Activated naive CD4-positive, alpha-beta T cell treated with anti-CD3 and anti-CD28 coated beads, Interleukin-2, amount 10 ng/mL, durations not matched to agents 7 days and 5 days (primary cell): Measurements from ENCODE around the gene ME3.
"Not testable (repeated sequence)": the region's sequence is repeated elsewhere in the genome, so short reads cannot be mapped to it uniquely, and the experiment has no call there.

Source experiments
- CTCF ChIA-PET: fragments of 350-600 bp; sonication (Branson Sonifier 250); formaldehyde crosslinking; loops from one replicate; lab custom pipeline; 2021; ENCODE audit warnings: antibody characterized with exemption; lab: Charles Lee
- DNase-seq: peaks from one replicate; pipeline ENCODE4 v3.0.0-alpha.2; 2020
- H3K27ac Mint-ChIP-seq: one replicate; pipeline ENCODE4 v1.8.0; 2021; ENCODE audit warnings: mild to moderate bottlenecking, moderate library complexity, mixed read lengths
- H3K27me3 Mint-ChIP-seq: one replicate; pipeline ENCODE4 v1.8.0; 2021; ENCODE audit warnings: mild to moderate bottlenecking, mixed read lengths
- H3K36me3 Mint-ChIP-seq: one replicate; pipeline ENCODE4 v1.8.0; 2021; ENCODE audit warnings: mixed read lengths
- H3K4me1 Mint-ChIP-seq: one replicate; pipeline ENCODE4 v1.8.0; 2021; ENCODE audit warnings: mixed read lengths
- H3K4me3 Mint-ChIP-seq: one replicate; pipeline ENCODE4 v1.8.0; 2021; ENCODE audit warnings: mild to moderate bottlenecking, moderate library complexity, mixed read lengths
- H3K9me3 Mint-ChIP-seq: one replicate; pipeline ENCODE4 v1.8.0; 2021; ENCODE audit warnings: mixed read lengths

The ME3 gene

DNA sequence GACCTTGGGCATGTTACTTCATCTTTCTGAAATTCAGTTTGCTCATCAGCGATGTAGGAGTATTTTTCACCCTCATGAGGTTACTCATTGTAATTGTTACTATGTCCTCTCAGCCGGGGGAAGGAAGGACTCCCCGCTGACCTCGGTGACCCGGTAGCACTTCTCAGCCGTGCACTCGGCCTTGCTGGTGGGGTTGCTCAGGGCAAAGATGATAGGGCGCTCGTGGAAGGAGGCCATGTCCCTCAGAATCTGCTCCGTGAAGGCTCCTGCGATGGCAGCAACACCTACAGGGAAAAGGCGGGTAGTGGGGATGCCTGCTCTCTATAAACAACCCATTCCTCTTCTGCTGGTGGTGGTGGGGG, 225.5 kb downstream of the ME3 start:
- no peak overlapping the region for H3K4me3 Mint-ChIP-seq
- CTCF ChIA-PET: interaction anchor here (1.2 kb wide), 1 partner anchor 10 kb away, joined by 3 read pairs; no protein-coding TSS in a partner anchor
- H3K27me3 Mint-ChIP-seq: no peaks in the 10 kb centered on the region
- peaks cover 12% of the 10 kb centered on the region for H3K4me1 Mint-ChIP-seq
- no peaks in the 10 kb centered on the region for H3K36me3 Mint-ChIP-seq
- DNase-seq: no peak
- no peaks in the 10 kb centered on the region for H3K9me3 Mint-ChIP-seq
- no peak overlapping the region for H3K27ac Mint-ChIP-seq

DNA sequence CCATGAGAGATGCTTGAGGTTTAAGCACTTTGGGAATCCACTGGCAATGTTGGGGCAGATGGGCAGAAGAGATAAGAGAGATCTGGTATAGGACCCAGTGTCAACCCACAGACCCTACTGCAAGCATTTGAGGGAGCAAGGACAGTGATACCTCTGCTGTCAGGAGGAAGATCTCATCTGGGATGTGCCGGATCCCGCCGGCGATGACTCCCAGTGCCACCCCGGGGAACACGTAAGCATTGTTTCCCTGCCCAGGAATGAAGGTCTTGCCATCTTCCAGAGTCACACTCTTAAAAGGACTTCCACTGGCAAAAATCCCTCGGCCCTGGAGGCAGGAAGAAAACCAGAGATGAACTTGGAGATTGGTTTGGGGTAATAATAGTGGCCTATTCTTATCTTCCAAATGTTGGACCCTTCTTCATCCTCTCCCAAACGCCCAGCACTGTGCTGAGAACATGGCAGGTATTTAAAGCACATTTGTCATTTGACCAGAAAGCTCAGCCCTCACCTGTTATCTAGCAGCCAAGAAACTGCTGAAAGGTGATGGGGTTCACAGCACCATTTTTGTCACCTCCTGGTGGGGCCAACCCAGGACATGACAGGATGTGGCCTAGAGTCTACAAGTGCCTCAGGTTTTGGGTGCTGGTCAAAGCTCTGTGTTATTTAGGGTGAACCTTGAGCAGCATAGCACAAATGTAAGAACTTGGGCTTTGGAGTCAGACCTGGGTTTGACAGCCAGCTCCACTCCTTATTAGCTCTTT, 226.1 kb downstream of the ME3 start:
- H3K4me3 Mint-ChIP-seq: no peak overlapping the region
- no peaks in the 10 kb centered on the region for H3K27me3 Mint-ChIP-seq
- DNase-seq: no peak
- H3K4me1 Mint-ChIP-seq: peaks cover 12% of the 10 kb centered on the region
- no peaks in the 10 kb centered on the region for H3K9me3 Mint-ChIP-seq
- H3K27ac Mint-ChIP-seq: no peak overlapping the region
- H3K36me3 Mint-ChIP-seq: no peaks in the 10 kb centered on the region
- CTCF ChIA-PET: interaction anchor here (1.2 kb wide), 1 partner anchor 11 kb away, joined by 3 read pairs; no protein-coding TSS in a partner anchor

DNA sequence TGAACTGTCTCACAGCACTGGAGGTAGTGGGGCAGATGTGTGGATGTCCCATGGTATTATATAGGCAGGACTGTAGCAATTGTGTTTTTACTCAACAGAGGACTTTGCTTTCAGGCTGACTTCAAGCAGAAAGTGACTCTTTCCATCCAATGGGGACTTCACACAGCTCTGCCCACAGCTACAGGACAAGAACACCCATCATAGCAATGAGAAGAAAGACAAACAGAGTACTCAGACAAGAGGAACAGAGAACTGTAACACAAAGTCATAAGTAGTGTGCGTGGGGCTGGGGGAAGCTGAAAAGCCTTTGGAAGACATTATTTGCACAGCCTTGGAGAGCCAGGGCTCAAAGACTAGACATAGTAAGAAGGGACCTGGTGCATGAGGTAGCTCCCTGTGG, 227.4 kb downstream of the ME3 start:
- H3K4me3 Mint-ChIP-seq: no peak overlapping the region
- no peak for DNase-seq
- CTCF ChIA-PET: interaction anchor here (1.2 kb wide), 1 partner anchor 10 kb away, joined by 3 read pairs; no protein-coding TSS in a partner anchor
- H3K27ac Mint-ChIP-seq: no peak overlapping the region
- peaks cover 12% of the 10 kb centered on the region for H3K4me1 Mint-ChIP-seq
- no peaks in the 10 kb centered on the region for H3K27me3 Mint-ChIP-seq
- H3K36me3 Mint-ChIP-seq: no peaks in the 10 kb centered on the region
- no peaks in the 10 kb centered on the region for H3K9me3 Mint-ChIP-seq

DNA sequence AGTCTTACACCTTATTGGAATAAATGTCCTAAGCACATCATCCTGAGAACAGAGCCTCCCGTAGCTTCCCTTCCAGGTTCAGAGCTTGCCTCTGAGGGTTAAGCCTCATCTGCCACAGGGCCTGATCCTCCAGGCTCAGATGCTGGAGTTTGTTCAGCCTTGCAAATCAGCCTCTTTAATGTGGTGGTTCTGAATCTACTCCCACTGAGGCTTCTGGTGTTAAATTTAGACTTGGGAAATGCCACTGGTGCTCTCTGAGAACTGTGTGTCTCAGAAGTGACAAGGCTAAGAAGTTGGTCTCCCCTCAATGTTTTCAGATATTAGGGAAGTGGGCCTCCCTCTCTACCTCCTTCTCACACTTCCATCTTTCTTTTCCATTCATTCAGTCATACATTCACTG, 229.0 kb downstream of the ME3 start:
- Mint-ChIP-seq H3K4me3 (no peak overlapping the region), H3K27ac (no peak overlapping the region), H3K27me3 (no peaks in the 10 kb centered on the region), H3K9me3 (no peaks in the 10 kb centered on the region), H3K4me1 (peaks cover 12% of the 10 kb centered on the region), H3K36me3 (no peaks in the 10 kb centered on the region)
- no peak for DNase-seq
- CTCF ChIA-PET: interaction anchor here (0.7 to 1.1 kb wide), 3 partner anchors 10 to 588 kb away, joined by 3 read pairs; partner anchors contain the start of gene CCDC83

DNA sequence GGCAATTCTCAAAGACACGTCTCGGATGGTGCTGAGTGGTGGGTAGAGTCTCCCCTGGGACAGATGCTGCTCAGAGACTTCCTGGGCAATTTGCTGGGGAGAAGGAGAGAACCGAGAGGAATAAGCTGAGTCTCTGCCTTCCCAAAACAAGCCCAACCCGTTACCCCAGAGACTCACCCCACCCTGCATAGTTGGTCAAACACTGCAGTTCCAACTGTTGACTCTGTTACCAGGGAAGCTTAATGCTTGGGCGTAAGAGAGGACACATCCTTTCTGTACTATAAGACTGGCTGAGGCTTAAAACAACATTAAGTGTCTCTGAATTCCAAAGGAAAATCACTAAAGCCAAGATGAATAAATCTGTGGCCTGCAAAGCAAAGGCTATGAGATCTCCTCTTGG, 229.6 kb downstream of the ME3 start:
- CTCF ChIA-PET: interaction anchor here (0.7 to 1.1 kb wide), 2 partner anchors 11 to 12 kb away, joined by 3 read pairs; no protein-coding TSS in a partner anchor
- Mint-ChIP-seq H3K27ac (no peak overlapping the region), H3K4me1 (peaks cover 12% of the 10 kb centered on the region), H3K36me3 (no peaks in the 10 kb centered on the region), H3K9me3 (no peaks in the 10 kb centered on the region), H3K27me3 (no peaks in the 10 kb centered on the region), H3K4me3 (no peak overlapping the region)
- no peak for DNase-seq

DNA sequence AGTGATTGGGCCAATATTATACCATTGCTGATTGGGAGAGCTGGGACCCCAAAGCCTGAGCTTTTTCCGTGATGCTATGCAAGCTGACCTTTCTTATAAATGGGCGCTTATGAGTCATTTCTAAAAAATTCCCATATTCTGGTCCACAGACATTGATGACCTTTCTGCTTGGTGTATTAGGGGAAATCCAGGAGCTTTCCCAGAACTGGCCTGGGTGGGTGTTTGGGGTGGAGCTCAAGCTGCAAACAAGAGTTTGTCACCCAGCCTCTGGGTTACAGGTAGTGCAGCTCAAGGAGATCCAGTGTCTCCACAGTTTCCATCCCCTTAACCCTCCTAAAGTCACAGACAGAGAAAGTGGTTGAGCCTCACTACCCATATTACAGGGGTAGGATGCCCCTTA, 230.0 kb downstream of the ME3 start:
- CTCF ChIA-PET: no interaction called here
- H3K4me1 Mint-ChIP-seq: peaks cover 12% of the 10 kb centered on the region

DNA sequence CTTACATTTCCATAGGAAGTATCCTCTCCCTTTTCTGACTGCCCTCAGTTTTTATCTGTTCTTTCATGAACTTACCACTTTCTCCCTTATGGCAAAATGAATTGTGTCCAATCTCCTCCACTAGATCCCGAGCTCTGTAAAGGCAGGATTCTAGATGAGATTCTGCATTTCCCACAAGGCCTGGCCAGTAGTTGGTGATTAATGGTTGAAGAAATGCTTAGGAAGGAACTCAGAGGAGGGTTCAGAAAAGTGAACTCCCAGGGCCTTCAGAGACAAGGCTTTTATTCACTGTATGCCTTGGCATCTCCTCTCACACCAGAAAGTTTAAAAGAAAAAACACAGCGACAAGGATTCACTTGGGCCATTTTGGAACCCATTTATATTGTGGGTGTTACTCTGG, 231.6 kb downstream of the ME3 start:
- Mint-ChIP-seq H3K27ac (no peak overlapping the region), H3K4me3 (no peak overlapping the region), H3K27me3 (no peaks in the 10 kb centered on the region), H3K9me3 (no peaks in the 10 kb centered on the region), H3K4me1 (no peaks in the 10 kb centered on the region), H3K36me3 (no peaks in the 10 kb centered on the region)
- DNase-seq: no peak
- CTCF ChIA-PET: no interaction called here

More for the DNA sequence above, 230.0 kb downstream of the ME3 start:
- Mint-ChIP-seq H3K27me3 (no peaks in the 10 kb centered on the region), H3K36me3 (no peaks in the 10 kb centered on the region), H3K9me3 (no peaks in the 10 kb centered on the region), H3K27ac (no peak overlapping the region), H3K4me3 (no peak overlapping the region)
- DNase-seq: no peak

DNA sequence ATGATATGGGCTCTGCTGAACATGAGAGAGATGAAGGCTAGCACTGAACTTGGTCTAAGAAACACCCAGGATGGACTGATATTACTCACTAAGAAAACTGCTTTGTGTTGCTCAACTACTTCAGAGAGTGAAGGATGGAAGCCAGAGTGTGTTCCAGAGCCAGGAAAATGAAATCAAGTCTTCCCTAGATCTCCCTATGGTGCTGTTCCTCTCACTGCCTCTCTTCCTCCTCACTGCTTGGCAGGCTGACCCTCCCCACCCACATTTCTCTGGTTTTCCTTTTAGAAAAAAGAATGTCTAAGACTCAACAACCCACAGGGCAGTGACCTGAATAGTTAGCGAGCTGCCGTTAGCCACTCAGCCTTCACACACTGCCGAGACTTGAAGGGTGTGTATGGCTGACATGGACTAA, 232.1 kb downstream of the ME3 start:
- Mint-ChIP-seq H3K4me3 (no peak overlapping the region), H3K27ac (no peak overlapping the region), H3K4me1 (no peaks in the 10 kb centered on the region), H3K27me3 (no peaks in the 10 kb centered on the region), H3K9me3 (no peaks in the 10 kb centered on the region), H3K36me3 (no peaks in the 10 kb centered on the region)
- DNase-seq: no peak
- CTCF ChIA-PET: no interaction called here

DNA sequence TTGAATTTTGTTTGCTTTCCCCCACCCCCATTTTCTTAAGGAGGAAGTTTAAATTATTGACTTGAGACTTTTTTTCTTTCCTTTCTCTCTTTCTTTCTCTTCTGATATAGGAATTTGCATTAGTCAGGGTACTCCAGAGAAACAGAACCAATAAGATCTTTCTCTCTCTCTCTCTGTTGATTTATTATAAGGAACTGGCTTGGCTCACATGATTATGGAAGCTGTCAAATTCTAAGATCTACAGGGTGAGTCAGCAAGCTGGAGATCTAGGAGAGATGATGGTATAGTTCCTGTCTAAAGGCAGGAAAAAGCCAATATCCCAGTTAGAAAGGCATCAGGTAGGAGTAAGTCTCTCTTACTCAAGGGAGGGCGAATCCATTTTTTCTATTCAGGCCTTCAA, 233.7 kb downstream of the ME3 start:
- Mint-ChIP-seq H3K9me3 (no peaks in the 10 kb centered on the region), H3K27me3 (no peaks in the 10 kb centered on the region), H3K4me3 (no peak overlapping the region), H3K36me3 (no peaks in the 10 kb centered on the region), H3K27ac (no peak overlapping the region), H3K4me1 (no peaks in the 10 kb centered on the region)
- CTCF ChIA-PET: no interaction called here
- DNase-seq: no peak

DNA sequence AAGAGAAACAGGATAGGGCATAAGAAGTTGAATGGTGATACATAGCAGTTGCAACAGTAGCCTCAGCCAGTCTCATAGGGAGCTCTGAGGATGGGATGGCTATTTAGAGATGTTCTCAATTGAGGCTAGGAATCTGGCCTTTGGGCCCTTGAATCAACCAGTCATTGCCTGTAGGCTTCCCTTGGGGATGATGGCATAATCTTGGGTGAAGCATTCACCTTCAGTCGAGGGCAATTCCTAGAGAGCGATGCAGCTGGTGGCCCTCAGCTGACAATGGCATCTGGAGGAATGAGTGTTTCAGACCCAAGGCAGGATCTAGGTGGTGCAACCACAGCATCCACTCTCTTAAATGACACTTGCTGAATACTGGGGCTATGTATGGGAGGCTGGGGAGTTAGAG, 236.7 kb downstream of the ME3 start:
- Mint-ChIP-seq H3K4me1 (no peaks in the 10 kb centered on the region), H3K27me3 (peaks cover 3% of the 10 kb centered on the region), H3K9me3 (peaks cover 3% of the 10 kb centered on the region), H3K27ac (no peak overlapping the region), H3K36me3 (no peaks in the 10 kb centered on the region), H3K4me3 (no peak overlapping the region)
- DNase-seq: no peak
- CTCF ChIA-PET: no interaction called here

DNA sequence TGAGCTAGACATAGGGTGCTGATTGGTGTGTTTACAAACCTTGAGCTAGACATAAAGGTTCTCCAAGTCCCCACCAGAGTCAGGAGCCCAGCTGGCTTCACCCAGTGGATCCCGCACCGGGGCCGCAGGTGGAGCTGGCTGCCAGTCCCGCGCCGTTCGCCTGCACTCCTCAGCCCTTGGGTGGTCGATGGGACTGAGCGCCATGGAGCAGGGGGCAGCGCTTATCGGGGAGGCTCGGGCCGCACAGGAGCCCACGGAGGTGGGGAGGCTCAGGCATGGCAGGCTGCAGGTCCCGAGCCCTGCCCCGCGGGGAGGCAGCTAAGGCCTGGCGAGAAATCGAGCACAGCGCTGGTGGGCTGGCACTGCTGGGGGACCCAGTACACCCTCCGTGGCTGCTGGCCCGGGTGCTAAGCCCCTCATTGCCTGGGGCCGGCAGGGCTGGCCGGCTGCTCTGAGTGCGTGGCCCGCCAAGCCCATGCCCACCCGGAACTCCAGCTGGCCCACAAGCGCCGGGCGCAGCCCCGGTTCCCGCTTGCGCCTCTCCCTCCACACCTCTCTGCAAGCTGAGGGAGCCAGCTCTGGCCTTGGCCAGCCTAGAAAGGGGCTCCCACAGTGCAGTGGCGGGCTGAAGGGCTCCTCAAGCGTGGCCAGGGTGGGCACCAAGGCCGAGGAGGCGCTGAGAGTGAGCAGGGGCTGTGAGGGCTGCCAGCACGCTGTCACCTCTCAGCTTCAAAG, 238.9 kb downstream of the ME3 start:
- H3K9me3 Mint-ChIP-seq, H3K27ac Mint-ChIP-seq, H3K4me1 Mint-ChIP-seq, H3K36me3 Mint-ChIP-seq, CTCF ChIA-PET, DNase-seq, H3K4me3 Mint-ChIP-seq, H3K27me3 Mint-ChIP-seq: not testable (repeated sequence)

DNA sequence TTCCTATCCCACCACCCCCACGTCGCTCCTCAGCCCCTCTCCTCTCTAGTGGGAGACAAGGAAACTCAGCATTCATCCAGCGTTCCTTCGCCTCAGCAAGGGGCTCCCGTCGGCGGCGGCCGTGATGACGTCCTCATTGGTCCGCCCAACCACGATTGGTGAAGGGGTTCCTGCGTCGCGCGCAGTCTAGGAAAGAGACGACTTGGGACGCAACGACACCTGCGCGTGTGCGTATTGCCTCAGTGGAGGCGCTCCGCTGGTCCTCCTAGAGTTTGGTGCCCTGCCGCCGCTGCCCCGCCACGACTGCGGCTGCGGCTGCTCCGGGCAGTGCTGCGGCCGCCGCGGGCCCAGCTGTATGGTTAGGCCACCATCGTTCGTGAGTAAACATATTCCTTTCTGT, 241.2 kb downstream of the ME3 start:
- no peak overlapping the region for H3K4me3 Mint-ChIP-seq
- no peaks in the 10 kb centered on the region for H3K36me3 Mint-ChIP-seq
- H3K27ac Mint-ChIP-seq: no peak overlapping the region
- DNase-seq: no peak
- CTCF ChIA-PET: no interaction called here
- H3K4me1 Mint-ChIP-seq: no peaks in the 10 kb centered on the region
- peaks cover 7% of the 10 kb centered on the region for H3K27me3 Mint-ChIP-seq
- H3K9me3 Mint-ChIP-seq: peaks cover 3% of the 10 kb centered on the region

DNA sequence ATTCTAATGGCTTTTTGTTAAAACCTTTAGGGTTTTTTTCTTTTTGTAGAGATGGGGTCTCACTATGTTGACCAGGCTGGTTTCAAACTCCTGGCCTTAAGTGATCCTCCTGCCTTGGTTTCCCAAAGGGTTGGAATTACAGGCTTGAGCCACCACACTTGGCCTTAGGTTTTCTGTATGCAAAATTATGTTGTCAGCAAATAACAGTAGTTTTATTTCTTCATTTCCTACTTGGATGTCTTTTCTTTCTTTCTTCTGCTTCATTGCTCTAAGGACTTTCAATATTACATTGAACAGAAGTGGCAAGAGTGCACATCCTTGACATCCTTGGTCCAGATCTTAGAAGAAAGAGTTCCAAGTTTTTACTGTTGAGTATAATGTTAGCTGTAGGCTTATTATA, 245.0 kb downstream of the ME3 start:
- Mint-ChIP-seq H3K27me3 (peaks cover 7% of the 10 kb centered on the region), H3K4me1 (no peaks in the 10 kb centered on the region), H3K9me3 (peaks cover 3% of the 10 kb centered on the region), H3K27ac (no peak overlapping the region), H3K36me3 (no peaks in the 10 kb centered on the region), H3K4me3 (no peak overlapping the region)
- DNase-seq: no peak
- CTCF ChIA-PET: no interaction called here

DNA sequence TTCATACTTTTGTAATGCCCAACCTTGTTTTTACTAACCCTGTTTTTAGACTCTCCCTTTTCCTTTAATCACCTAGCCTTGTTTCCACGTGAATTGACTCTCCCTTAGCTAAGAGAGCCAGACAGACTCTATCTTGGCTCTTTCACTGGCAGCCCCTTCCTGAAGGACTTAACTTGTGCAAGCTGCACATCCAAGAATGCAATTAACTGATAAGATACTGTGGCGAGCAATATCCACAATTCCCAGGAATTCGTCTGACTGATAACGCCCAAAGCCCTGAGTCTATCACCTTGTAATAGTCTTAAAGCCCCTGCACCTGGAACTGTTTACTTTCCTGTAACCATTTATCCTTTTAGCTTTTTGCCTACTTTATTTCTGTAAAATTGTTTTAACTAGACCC, 248.9 kb downstream of the ME3 start:
- H3K27ac Mint-ChIP-seq, H3K36me3 Mint-ChIP-seq, H3K9me3 Mint-ChIP-seq, H3K4me1 Mint-ChIP-seq, H3K27me3 Mint-ChIP-seq, DNase-seq, H3K4me3 Mint-ChIP-seq: not testable (repeated sequence)
- CTCF ChIA-PET: interaction anchor here (1.0 kb wide), 1 partner anchor 57 kb away, joined by 3 read pairs; no protein-coding TSS in a partner anchor

DNA sequence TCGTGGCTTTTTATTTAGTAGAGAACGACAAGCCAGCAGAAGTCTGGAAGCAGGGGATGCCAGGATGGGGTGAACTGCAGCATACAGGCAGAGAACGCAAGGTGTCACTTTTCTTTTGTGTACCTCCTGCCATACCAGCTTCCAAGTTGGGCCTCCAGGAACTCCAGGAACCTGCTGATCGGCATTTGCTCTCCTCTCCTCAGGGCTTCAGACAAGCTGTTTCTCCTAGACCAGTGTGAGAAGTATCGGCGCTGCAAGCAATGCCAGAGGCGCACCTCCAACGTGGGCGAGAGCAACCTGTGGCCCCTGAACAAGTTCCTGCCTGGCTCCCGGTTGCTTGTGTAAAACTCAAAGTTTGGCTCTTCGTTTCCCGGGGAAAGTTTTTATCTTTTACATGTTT, 250.0 kb downstream of the ME3 start:
- H3K4me1 Mint-ChIP-seq: no peaks in the 10 kb centered on the region
- H3K36me3 Mint-ChIP-seq: no peaks in the 10 kb centered on the region
- no peak overlapping the region for H3K27ac Mint-ChIP-seq
- no peak for DNase-seq
- H3K27me3 Mint-ChIP-seq: no peaks in the 10 kb centered on the region
- no peak overlapping the region for H3K4me3 Mint-ChIP-seq
- CTCF ChIA-PET: no interaction called here
- no peaks in the 10 kb centered on the region for H3K9me3 Mint-ChIP-seq
